Measurements from ENCODE around the gene IL12B.

The IL12B gene

DNA sequence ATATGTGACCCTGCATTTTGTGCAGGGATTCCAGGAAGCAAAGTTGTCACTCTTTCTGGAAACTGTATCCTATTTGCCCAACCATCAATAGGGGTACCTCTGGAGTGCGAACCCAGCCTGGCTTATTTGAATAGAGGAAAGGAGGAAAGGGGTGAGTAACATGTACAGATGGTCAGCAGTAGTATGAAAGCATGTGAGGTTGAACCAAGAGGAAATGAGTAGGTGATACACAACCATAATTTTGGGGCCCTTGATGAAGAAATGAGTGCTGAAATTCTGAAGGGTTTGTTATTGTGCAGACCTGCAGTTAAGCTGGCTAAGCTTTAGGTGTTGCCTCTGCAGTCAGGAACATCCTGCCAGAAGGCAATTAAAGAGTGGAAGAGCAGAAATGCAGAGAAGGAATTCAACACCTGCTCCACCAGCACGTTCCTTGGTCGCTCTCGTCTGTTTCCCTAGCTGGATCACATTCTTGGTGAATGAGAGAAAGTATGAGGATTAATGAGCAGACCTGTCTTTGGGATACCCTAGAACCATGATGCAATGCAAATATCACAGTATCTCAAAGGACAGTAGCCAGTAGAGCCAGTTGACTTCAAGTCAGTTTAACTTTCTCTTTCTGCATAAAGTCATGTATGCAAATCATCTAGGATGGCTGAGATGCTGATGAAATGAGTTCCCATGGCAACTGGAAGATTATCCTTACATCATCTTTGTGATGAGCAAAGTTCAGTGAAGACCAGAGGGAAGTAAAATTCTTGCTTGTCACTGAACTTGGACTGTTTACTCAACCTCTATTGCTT, 13.2 kb upstream of the IL12B start:
- H3K36me3 ChIP-seq (ENCODE audit: insufficient read depth, low read depth, low read length) = no peaks in the 10 kb centered on the region
- no peaks in the 10 kb centered on the region for H3K9me3 ChIP-seq (ENCODE audit: insufficient read depth, low read depth, low read length)
- no peak overlapping the region for H3K27ac ChIP-seq (ENCODE audit: low read length)
- H3K4me1 ChIP-seq (ENCODE audit: insufficient read depth, low read length) = no peaks in the 10 kb centered on the region
- no peaks in the 10 kb centered on the region for H3K27me3 ChIP-seq (ENCODE audit: insufficient read depth, low read length)
- no peak overlapping the region for H3K9ac ChIP-seq (ENCODE audit: low read depth, low read length)
- H3K4me3 ChIP-seq (ENCODE audit: low read length) = no peak overlapping the region

DNA sequence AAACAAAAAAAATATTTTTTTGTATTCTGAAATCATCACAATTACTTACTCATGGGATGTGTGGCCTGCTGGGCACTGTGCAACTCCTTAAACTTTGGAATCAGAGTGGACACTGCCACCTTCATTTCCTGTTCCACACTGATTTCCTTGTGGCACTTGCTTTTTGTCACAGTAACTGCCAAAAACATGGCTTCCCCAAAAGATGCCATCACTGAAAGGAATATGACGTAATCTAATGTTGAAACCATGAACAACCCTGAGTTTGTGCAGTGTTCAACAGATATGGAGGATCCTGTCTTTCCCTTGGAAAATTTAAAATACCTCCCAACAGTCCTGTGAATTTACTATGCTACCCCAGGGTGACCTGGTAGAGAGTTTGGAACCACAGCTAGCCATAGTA, 12.6 kb upstream of the IL12B start:
- H3K27me3 ChIP-seq (ENCODE audit: insufficient read depth, low read length) = no peaks in the 10 kb centered on the region
- H3K36me3 ChIP-seq (ENCODE audit: insufficient read depth, low read depth, low read length) = no peaks in the 10 kb centered on the region
- no peak overlapping the region for H3K9ac ChIP-seq (ENCODE audit: low read depth, low read length)
- H3K4me3 ChIP-seq (ENCODE audit: low read length) = no peak overlapping the region
- H3K9me3 ChIP-seq (ENCODE audit: insufficient read depth, low read depth, low read length) = no peaks in the 10 kb centered on the region
- no peak overlapping the region for H3K27ac ChIP-seq (ENCODE audit: low read length)
- no peaks in the 10 kb centered on the region for H3K4me1 ChIP-seq (ENCODE audit: insufficient read depth, low read length)

DNA sequence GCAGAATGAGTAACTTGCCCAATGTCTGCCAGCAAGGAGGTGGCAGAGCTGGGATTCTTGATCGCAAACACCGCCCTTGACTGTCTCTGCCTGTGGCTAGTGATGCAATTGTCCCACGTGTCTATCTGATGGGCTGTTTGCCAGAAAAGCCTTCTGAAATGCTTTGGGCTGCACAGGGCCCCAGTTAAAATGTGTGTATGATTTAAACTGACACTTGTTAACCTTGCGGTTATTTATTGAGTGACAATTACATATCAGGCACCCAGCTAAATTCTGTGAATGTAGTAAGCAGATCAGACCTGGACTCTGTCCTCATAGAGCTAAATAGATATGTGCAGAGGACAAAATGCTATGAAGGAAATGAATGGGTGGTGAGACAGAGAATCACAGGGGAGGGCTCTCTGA, 11.6 kb upstream of the IL12B start:
- Histone ChIP-seq H3K4me3 (ENCODE audit: low read length) (no peak overlapping the region), H3K4me1 (ENCODE audit: insufficient read depth, low read length) (no peaks in the 10 kb centered on the region), H3K27ac (ENCODE audit: low read length) (no peak overlapping the region), H3K27me3 (ENCODE audit: insufficient read depth, low read length) (no peaks in the 10 kb centered on the region), H3K36me3 (ENCODE audit: insufficient read depth, low read depth, low read length) (no peaks in the 10 kb centered on the region), H3K9ac (ENCODE audit: low read depth, low read length) (no peak overlapping the region), H3K9me3 (ENCODE audit: insufficient read depth, low read depth, low read length) (no peaks in the 10 kb centered on the region)

DNA sequence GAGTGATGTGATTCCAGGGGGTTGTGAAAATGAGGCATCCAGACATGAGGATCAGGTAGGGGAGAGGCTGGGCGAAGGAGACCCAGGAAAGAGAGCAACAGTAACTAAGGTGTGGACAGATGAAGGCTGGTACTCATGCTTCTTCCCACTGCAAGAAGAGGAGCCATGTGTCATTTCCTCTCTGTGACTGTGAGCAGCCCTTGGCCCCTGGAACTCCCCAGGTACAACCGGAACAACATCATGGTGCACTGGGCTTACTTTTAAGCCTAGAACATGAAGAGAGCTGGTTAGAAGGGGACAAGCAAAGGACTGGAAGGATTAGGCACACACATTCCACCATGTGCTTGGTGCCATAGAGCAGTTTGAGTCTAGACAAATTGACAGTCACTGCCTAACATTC, 10.9 kb upstream of the IL12B start:
- no peaks in the 10 kb centered on the region for H3K36me3 ChIP-seq (ENCODE audit: insufficient read depth, low read depth, low read length)
- no peak overlapping the region for H3K4me3 ChIP-seq (ENCODE audit: low read length)
- no peaks in the 10 kb centered on the region for H3K9me3 ChIP-seq (ENCODE audit: insufficient read depth, low read depth, low read length)
- H3K27me3 ChIP-seq (ENCODE audit: insufficient read depth, low read length) = no peaks in the 10 kb centered on the region
- H3K27ac ChIP-seq (ENCODE audit: low read length) = no peak overlapping the region
- H3K4me1 ChIP-seq (ENCODE audit: insufficient read depth, low read length) = no peaks in the 10 kb centered on the region
- H3K9ac ChIP-seq (ENCODE audit: low read depth, low read length) = no peak overlapping the region

DNA sequence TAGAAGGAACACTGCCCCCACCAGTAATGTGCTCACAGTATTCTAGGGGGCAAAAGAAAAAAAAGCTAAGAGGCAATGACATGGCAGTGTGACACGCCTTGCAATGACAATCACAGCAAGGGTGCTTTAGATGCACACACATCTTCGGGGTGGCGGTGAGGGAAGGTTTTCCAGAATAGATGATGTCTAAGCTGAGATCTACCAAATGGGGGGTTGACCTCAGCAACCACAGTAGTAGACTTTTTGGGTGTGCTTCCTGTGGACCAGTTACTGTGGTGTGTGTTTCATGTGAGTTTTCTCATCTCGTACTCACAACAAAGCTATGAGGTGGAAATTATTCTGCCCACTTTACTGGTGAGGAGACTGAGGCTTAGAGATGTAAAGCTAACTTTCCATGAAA, 10.2 kb upstream of the IL12B start:
- no peak overlapping the region for H3K4me3 ChIP-seq (ENCODE audit: low read length)
- H3K27ac ChIP-seq (ENCODE audit: low read length) = no peak overlapping the region
- H3K36me3 ChIP-seq (ENCODE audit: insufficient read depth, low read depth, low read length) = no peaks in the 10 kb centered on the region
- no peak overlapping the region for H3K9ac ChIP-seq (ENCODE audit: low read depth, low read length)
- no peaks in the 10 kb centered on the region for H3K9me3 ChIP-seq (ENCODE audit: insufficient read depth, low read depth, low read length)
- H3K27me3 ChIP-seq (ENCODE audit: insufficient read depth, low read length) = no peaks in the 10 kb centered on the region
- no peaks in the 10 kb centered on the region for H3K4me1 ChIP-seq (ENCODE audit: insufficient read depth, low read length)

DNA sequence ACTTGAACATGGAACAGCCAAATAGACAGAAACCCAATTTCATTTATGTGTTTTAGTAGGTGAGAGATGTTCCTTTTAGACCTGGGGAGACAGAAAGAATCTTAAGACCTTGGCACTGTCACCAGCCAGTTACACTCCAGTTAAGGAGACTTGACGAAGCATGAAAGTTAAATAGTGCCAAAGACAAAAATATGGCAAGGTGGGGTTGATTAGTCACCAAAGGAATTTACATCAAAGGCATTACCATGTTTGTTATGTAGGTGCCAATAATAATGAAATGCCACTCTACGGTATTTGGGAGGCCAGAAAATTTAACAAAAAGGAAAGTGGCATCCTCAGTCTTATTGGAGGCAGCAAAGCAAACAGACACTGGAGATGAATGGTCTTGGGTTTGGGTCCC, 9.2 kb upstream of the IL12B start:
- Histone ChIP-seq H3K9ac (ENCODE audit: low read depth, low read length) (no peak overlapping the region), H3K4me1 (ENCODE audit: insufficient read depth, low read length) (no peaks in the 10 kb centered on the region), H3K9me3 (ENCODE audit: insufficient read depth, low read depth, low read length) (no peaks in the 10 kb centered on the region), H3K4me3 (ENCODE audit: low read length) (no peak overlapping the region), H3K27ac (ENCODE audit: low read length) (no peak overlapping the region), H3K27me3 (ENCODE audit: insufficient read depth, low read length) (no peaks in the 10 kb centered on the region), H3K36me3 (ENCODE audit: insufficient read depth, low read depth, low read length) (no peaks in the 10 kb centered on the region)

DNA sequence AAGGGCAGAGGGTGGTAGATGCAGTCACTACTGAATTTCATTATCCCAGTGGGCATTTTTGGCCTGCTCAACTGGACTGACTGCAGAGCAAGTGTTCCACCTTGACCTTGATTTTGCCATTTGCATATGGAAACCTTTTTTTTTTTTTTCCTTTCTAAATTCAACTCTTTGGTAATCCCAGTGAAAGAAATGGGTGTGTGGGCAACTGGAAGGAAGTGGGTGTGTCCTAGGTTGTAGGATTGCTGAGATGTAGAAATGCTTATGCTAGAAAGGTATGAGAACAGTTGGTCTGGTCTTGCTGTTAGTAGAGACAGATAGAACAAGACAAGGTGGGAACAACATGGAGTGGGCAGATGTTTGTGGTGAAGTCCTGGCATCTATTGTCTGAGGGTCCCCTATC, 7.8 kb upstream of the IL12B start:
- H3K27me3 ChIP-seq (ENCODE audit: insufficient read depth, low read length) = no peaks in the 10 kb centered on the region
- H3K4me3 ChIP-seq (ENCODE audit: low read length) = no peak overlapping the region
- H3K9me3 ChIP-seq (ENCODE audit: insufficient read depth, low read depth, low read length) = no peaks in the 10 kb centered on the region
- H3K9ac ChIP-seq (ENCODE audit: low read depth, low read length) = no peak overlapping the region
- H3K27ac ChIP-seq (ENCODE audit: low read length) = no peak overlapping the region
- no peaks in the 10 kb centered on the region for H3K4me1 ChIP-seq (ENCODE audit: insufficient read depth, low read length)
- H3K36me3 ChIP-seq (ENCODE audit: insufficient read depth, low read depth, low read length) = no peaks in the 10 kb centered on the region

DNA sequence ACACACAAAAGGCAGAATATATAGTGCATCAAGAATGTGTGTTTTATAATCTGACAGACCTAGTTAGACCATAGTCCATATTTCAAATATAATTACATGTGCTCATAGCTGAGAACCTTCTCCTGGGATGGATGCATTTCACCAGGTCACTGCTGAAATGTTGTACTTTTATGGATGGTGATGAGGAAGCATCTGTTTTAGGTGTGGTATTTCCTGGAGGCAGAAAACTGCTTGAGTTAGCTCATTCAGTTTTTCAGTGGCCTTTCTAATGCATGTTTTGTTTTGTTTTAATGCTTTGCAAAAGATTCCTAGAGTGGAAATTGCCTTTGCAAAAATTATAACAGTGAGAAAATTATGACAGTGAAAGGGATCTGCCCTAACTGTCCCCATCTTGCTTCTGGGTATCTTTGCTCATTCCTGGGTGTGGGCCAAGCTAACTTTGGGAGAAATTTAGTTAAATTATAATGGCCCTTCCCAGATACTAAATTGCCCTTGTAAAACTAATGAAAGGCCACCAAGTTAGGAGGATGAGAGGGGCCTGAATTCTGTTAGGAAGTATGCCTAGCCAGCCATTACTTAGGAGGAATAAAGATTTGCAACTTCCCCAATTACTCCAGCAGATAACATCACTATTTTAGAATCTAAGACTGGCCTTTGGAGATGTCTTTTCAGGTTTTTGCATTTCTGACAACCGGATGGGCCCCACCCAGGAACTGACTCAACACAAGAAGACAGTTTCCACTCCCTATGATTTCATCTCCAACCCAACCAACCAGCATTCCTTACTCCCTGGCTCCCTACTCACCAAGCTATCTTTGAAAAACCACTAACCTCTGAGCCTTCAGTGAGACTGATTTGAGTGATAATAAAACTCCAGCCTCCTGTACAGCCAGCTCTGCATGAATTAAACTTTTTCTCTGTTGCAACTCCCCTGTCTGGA, 7.0 kb upstream of the IL12B start:
- no peaks in the 10 kb centered on the region for H3K36me3 ChIP-seq (ENCODE audit: insufficient read depth, low read depth, low read length)
- H3K4me1 ChIP-seq (ENCODE audit: insufficient read depth, low read length) = no peaks in the 10 kb centered on the region
- H3K27ac ChIP-seq (ENCODE audit: low read length) = no peak overlapping the region
- H3K27me3 ChIP-seq (ENCODE audit: insufficient read depth, low read length) = no peaks in the 10 kb centered on the region
- H3K9me3 ChIP-seq (ENCODE audit: insufficient read depth, low read depth, low read length) = no peaks in the 10 kb centered on the region
- no peak overlapping the region for H3K9ac ChIP-seq (ENCODE audit: low read depth, low read length)
- no peak overlapping the region for H3K4me3 ChIP-seq (ENCODE audit: low read length)

DNA sequence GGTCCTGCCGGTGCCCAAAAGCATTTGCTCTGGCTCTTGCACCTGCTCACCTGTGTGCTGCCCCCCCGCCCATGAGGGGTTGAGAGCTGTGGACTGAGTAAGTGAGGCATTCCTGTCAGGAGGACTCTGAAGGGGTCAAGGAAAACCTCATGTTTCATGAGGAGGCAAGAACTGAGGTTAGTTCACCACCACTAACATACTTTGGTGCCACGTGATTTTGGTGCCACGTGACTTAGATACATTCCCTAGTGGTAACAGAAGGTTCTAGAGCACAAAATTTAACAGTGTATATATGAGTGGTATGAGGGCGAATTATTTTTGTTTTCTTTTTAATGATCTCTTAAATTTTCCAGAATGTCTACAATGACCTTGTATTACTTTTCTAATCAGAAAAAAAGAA, 6.3 kb upstream of the IL12B start:
- no peaks in the 10 kb centered on the region for H3K36me3 ChIP-seq (ENCODE audit: insufficient read depth, low read depth, low read length)
- no peak overlapping the region for H3K27ac ChIP-seq (ENCODE audit: low read length)
- 0 out of 2 replicates have a peak, but pooled peaks cover 3% of the 10 kb centered on the region for H3K27me3 ChIP-seq (ENCODE audit: insufficient read depth, low read length)
- H3K9me3 ChIP-seq (ENCODE audit: insufficient read depth, low read depth, low read length) = no peaks in the 10 kb centered on the region
- no peak overlapping the region for H3K9ac ChIP-seq (ENCODE audit: low read depth, low read length)
- no peaks in the 10 kb centered on the region for H3K4me1 ChIP-seq (ENCODE audit: insufficient read depth, low read length)
- no peak overlapping the region for H3K4me3 ChIP-seq (ENCODE audit: low read length)

DNA sequence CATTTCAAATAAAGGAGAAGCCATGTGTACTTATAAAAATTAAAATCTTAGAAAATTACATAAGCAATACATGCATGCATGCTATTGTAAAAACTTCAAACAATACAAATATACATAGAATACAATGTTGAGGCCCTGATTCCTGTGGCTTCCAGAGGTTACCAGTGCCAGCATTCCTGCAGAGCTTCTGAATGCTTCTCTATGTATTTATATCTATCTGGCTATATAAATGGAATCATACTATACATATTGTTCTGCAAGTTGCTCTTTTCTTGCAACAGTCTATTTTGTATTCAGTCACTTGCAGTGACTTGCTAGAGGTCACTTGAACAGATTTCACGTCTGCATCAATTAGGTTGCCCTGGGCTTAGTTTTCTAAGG, 3.2 kb upstream of the IL12B start:
- peaks cover 7% of the 10 kb centered on the region; the same call in 1 of the 2 replicates for H3K27me3 ChIP-seq (ENCODE audit: insufficient read depth, low read length)
- H3K9ac ChIP-seq (ENCODE audit: low read depth, low read length) = no peak overlapping the region
- no peaks in the 10 kb centered on the region for H3K9me3 ChIP-seq (ENCODE audit: insufficient read depth, low read depth, low read length)
- no peak overlapping the region for H3K27ac ChIP-seq (ENCODE audit: low read length)
- no peaks in the 10 kb centered on the region for H3K36me3 ChIP-seq (ENCODE audit: insufficient read depth, low read depth, low read length)
- H3K4me3 ChIP-seq (ENCODE audit: low read length) = no peak overlapping the region
- no peaks in the 10 kb centered on the region for H3K4me1 ChIP-seq (ENCODE audit: insufficient read depth, low read length)

DNA sequence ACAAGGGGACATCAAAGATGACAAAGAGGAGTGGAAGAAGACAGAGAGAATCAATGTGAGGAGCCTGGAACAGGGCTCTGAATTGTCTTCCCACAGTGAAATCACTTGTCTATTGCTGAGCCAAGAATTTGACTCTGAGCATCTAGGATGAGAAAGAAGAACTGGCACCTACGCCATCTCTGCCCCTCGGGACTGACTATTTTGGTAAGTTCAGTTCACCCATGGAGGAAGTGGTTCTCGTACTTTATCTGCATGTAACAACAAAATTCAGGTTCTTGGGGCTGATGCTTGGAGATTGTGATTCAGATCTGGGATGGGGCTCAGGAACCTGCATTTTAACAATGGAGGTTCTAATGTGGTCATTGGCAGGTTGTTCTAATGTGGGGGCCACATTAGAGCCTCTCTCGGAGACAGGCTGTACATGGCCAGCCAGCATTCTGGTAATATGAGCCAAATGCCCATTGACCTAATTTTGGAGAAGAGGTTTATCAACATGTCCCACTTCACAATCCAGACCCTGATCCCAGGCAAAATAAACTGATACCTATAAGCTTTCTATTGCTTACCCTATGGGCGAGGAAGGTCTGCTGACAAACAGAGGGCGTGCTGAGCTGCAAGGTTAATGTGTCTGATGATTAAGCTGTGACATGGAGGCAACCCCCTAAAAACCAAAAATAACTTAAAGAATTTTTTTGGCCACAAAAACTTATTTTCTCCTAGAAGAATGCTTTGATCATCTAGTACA, 2.7 kb upstream of the IL12B start:
- Histone ChIP-seq H3K36me3 (ENCODE audit: insufficient read depth, low read depth, low read length) (no peaks in the 10 kb centered on the region), H3K4me1 (ENCODE audit: insufficient read depth, low read length) (no peaks in the 10 kb centered on the region), H3K4me3 (ENCODE audit: low read length) (no peak overlapping the region), H3K27ac (ENCODE audit: low read length) (no peak overlapping the region), H3K9me3 (ENCODE audit: insufficient read depth, low read depth, low read length) (no peaks in the 10 kb centered on the region), H3K9ac (ENCODE audit: low read depth, low read length) (no peak overlapping the region), H3K27me3 (ENCODE audit: insufficient read depth, low read length) (peaks cover 7% of the 10 kb centered on the region; the same call in 1 of the 2 replicates)
